OCI-LY7 (cell line): ENCODE results near the gene PCDH9.

Experiments used
- CTCF ChIP-seq: fragments of 200-600 bp; sonication (generic); conservative IDR thresholded peaks from 2 replicates; pipeline ENCODE4 v1.5.1; 2014; ENCODE audit warnings: mild to moderate bottlenecking, antibody characterized with exemption, low read length, moderate library complexity, mixed read lengths
- EZH2phosphoT487 ChIP-seq: fragments of 200-600 bp; sonication (generic); IDR thresholded peaks from 2 replicates; pipeline ENCODE4 v1.6.1; 2018; ENCODE audit warnings: low read depth, borderline replicate concordance, mild to moderate bottlenecking, mixed run types, antibody characterized with exemption, low read length, moderate library complexity, mixed read lengths

- TF ChIP-seq CTCF (no peak), EZH2phosphoT487 (no peak)
These were observed 265.0 kb downstream of the PCDH9 start for GRCh38 chr13:66965181-66965580.
